ENCODE measurements around the gene MFF.
"Not testable (repeated sequence)": the region's sequence is repeated elsewhere in the genome, so short reads cannot be mapped to it uniquely, and the experiment has no call there.

MFF gene

GRCh38 chr2:227376656-227377396 lies 51.8 kb downstream of the MFF start:
- DNase-seq, result no peak

DNA sequence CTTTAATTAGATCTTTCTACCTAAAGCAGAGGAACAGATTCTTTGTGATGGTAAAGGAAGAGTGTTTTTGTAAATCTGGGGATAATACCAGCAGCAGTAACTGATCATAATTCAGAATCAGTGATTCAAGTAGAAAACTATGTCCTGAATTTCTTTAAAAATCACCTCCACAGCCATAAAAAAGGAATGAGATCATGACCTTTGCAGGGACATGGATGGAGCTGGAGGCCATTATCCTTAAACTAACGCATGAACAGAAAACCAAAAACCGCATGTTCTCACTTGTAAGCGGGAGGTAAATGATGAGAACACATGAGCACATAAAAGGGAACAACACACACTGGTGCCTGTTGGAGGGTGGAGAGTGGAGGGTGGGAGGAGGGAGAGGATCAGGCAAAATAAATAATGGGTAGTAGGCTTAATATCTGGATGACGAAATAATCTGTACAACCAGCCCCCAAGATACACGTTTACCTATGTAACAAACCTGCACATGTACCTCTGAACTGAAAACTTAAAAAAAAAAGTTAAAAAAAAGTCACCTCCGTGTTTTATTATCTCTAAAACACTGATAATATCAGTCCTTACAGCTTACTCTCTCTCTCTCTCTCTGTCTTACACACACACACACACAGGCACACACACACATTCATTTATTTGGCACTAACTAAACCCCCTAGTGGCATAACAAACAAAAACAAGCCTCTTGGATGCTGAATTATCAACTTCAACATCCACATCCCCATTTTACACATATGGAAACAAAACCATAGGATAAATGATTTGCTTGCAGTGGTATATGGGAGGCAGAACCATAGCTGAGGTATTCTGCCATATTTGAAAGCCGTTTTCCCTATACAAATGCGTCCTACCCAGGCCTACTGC lies 52.7 kb downstream of the MFF start:
- DNase-seq, result no peak

- DNase-seq, result no peak
Observed at GRCh38 chr2:227378371-227378782, 53.3 kb downstream of the MFF start.

GRCh38 chr2:227379095-227379494 lies 54.0 kb downstream of the MFF start, which contains the start of gene TM4SF20:
Gene TM4SF20, minus strand, starts transcription at chr2:227379306. Its CDS starts 38 bp downstream, at chr2:227379268.
- no peak for DNase-seq

DNA sequence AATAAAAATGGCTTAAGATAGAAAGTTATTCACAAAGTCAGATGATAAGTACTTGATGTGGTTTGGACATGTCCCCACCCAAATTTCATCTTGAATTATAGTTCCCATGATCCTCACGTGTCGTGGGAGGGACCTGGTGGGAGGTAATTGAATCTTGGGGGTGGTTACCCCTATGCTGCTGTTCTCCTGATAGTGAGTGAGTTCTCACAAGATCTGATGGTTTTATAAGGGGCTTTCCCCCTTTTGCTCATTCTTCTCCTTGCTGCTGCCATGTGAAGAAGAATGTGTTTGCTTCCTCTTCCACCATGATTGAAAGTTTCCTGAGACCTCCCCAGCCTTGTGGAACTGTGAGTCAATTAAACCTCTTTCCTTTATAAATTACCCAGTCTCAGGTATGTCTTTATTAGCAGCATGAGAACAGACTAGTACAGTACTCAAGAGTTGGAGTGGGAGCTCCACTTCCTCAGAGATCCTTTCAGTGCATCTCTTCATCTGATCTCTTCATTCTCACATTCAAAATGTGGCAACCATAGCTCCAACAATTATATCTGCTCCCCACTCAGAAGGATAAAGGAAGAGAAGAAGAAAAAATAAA lies 57.3 kb downstream of the MFF start:
- not testable (repeated sequence) for DNase-seq

DNA sequence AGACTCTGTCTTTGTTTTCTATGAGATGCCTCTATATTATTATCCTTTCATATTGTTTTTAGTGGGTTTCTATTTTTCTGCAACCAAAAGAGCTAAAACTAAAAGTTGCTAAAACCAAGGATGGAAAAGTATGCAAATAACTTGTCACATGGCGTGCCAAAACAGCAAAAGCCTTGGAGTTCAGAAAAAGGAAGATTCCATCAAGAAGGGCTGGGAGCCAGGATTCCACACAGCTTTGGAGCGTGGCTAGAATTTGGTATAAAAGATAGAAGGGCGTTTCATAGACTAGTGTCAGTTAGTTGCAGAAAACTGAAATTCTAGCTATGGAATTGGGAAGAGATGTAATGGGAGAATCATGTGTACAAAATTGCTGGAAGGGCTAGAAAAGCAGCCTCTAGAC lies 58.6 kb downstream of the MFF start:
- no peak for DNase-seq

DNA sequence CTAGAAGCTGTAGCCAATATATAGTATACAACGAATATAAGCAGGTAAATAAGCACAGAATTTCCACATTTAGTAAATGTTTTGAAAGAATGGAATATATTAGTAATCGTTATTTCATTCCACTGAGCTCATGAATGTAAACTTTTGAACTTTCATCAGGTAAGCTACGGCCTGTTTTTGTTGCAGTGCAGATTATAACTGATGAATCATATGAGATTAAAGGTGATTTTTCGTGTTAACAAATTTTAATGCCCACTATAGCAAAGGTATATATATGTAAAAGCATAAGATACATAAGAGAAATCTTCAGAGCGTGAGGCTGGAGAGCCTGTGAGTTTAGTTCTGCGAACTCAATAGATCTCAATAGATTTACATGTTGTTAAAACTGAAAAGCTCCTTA lies 61.6 kb downstream of the MFF start:
- no peak for DNase-seq

DNA sequence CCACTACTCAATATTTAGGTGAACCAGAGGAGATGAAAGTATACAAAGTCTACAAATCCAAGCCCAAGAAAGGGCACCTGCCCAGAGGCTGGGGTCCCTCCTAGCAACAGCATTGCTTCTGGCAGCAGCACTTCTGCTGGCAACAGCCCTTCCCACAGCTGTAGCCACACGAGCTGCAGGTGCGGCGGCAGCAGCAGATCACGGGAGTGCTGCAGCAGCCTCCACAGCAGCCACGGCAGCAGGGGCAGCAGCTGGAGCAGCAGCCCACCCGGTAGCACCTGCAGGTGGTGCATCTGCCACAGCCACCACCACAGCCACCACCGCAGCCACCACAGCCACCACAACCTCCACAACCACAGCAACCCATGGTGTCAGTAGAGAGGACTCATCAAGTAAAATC lies 62.5 kb downstream of the MFF start, which contains the start of gene SCYGR1:
SCYGR1 (minus strand) TSS at position 367 of the 400 bp plus-strand sequence; CDS start at position 367, 0 bp downstream.
- not testable (repeated sequence) for DNase-seq

DNA sequence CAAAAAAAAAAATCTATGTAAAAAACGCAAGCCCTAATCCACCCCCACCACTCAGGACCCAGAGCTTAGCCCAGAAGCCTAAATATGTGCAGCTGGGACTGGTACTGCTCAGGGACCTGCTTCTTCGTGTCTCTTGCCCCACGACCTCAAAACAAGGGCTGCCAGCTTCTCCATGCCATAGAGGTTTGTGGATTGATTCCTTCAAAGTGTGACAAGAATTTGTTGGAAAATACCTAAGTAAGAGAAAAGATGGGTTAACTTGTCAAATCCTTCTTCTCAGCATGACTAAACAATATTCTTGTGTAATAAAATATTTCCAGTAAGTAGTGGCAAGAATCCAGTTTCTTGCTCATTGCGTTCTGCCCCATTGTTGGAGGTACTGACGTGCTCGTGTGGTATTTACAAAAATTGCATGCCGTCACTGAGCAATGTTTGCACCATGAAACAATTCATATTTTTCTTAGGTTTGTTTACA lies 63.5 kb downstream of the MFF start:
- no peak for DNase-seq

DNA sequence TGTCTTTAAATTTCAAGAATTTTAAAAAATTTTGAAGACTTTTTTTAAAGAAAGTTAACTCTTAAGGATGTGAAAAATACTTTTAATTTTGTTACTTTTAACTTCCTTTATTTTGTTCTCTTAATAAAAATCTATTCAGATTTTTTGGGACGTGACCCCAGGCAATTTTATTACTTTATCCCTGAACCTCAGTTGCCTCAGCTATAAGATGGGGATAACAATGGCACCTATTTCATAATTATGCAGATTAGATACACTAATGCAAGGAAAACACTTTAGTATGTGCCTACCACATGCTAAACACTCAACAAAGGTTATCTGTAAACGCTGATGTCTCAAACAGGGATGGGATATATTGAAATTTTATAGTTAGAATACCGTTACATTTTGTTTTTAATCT lies 64.2 kb downstream of the MFF start:
- DNase-seq, result no peak

- DNase-seq, result no peak
Observed at GRCh38 chr2:227389661-227390060, 64.6 kb downstream of the MFF start.

- no peak for DNase-seq
Observed at GRCh38 chr2:227390468-227391256, 65.6 kb downstream of the MFF start.

- DNase-seq, result no peak
Observed at GRCh38 chr2:227394401-227394800, 69.3 kb downstream of the MFF start.

DNA sequence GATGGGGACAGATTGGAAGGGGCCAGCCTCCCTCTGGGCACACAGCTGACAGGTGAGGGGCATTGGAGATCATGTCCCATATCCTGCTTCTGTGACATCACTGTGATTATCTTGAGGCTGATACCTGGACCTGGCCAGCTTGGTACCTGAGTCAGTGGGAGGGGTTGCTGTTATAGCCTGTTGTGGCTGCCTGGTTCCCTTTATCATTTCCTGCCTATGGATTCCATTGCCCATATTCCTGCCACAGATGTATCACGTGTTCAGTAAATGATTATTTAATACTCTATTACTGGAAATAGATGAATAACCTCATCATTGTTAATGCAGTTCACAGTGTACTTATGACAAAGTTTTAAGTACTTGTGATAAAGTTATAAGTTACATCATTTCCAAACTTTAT lies 70.5 kb downstream of the MFF start:
- DNase-seq, result no peak

DNA sequence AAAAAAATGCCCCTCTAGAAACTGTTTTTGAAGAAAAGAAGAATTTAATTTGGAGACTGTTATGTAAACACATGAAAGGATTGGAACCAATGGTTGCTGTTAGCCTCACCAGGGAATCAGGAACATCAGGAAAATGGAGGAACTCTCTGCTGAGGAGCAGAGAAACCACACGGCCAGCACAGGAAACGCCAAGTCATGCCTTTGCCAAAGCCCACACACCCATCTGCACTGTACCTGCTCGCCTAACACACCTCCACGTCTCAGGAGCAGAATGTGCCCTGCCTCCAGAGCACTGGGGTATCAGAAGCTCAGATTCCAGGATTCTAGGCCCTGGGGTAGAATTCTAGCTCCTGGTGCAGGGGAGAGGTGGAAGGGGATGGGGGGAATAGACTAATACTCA lies 72.5 kb downstream of the MFF start:
- DNase-seq, result no peak

DNA sequence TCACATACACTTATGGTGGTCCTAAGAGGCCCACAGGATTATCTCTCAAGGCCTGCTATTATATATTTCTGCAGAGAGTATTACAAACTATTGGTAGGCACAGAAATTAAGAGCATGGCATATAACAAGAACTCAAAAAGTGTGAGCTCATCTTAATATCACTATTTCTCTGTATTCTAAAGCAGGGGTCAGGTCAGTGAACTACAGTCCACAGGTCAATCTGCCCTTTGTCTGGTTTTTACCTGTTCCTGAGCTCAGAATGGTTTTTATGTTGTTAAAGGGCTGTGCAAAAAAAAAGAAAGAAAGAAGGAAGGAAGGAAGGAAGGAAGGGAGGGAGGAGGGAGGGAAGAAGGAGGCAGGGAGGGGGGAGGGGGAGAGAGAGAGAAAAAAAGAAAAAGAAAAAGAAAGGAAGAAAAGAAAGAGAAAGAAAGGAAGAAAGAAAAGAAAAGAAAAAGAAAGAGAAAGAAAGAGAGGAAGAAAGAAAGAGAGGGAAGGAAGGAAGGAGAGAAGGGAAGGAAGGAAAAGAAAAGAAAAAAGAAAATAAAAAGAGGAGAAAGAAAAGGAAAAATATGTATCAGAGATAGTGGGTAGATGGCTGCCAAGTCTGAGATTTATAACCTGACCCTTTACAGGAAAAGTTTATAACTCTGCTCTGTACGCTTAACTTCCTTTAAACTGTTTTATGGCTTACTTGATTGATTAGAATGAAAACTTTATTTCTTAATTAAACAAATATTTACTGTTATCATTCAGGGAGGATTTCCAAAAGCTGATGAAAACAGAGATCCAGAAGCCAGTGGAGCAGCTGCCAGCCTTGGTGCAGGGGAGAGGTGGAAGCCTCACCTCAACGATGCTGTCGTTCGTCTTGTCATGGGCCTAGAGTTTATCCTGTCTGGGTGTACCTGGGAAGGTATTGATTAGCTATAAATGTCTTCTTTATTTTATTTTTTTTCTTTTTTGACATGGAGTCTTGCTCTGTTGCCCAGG lies 73.9 kb downstream of the MFF start:
- DNase-seq, result no peak

- no peak for DNase-seq
Observed at GRCh38 chr2:227401550-227401949, 76.5 kb downstream of the MFF start.

- no peak for DNase-seq
Observed at GRCh38 chr2:227402321-227402720, 77.3 kb downstream of the MFF start.

GRCh38 chr2:227402959-227403358 lies 77.9 kb downstream of the MFF start:
- no peak for DNase-seq

Data from hypothalamus (tissue), 51 donors.